GM18909 (cell line): Measurements from ENCODE around the gene MEGF9.

Experiments
- ATAC-seq: cut with Tn5 transposase; IDR thresholded peaks from one replicate; pipeline ENCODE4 v1.9.1; 2021; ENCODE audit warnings: mild to moderate bottlenecking; ENCODE audit not compliant: unreplicated experiment, poor library complexity

The MEGF9 gene

GRCh38 chr9:120734607-120735410, 20.5 kb upstream of the MEGF9 start:
- no peak for ATAC-seq

- ATAC-seq: no peak
Measured at GRCh38 chr9:120733190-120733589, 18.9 kb upstream of the MEGF9 start.

- no peak for ATAC-seq
Measured at GRCh38 chr9:120730654-120731514, 16.6 kb upstream of the MEGF9 start.

GRCh38 chr9:120729791-120730241, 15.5 kb upstream of the MEGF9 start:
- ATAC-seq: no peak

GRCh38 chr9:120726484-120726883, 12.2 kb upstream of the MEGF9 start:
- no peak for ATAC-seq

GRCh38 chr9:120725907-120726306, 11.6 kb upstream of the MEGF9 start:
- ATAC-seq: no peak

GRCh38 chr9:120724757-120725400, 10.6 kb upstream of the MEGF9 start:
- ATAC-seq: no peak

GRCh38 chr9:120723565-120723964, 9.3 kb upstream of the MEGF9 start:
- no peak for ATAC-seq

- ATAC-seq: no peak
Measured at GRCh38 chr9:120720404-120720803, 6.1 kb upstream of the MEGF9 start.

- ATAC-seq: no peak
Measured at GRCh38 chr9:120718316-120718715, 4.0 kb upstream of the MEGF9 start.

GRCh38 chr9:120717176-120717575, 2.9 kb upstream of the MEGF9 start:
- ATAC-seq: no peak

GRCh38 chr9:120716483-120716882, 2.2 kb upstream of the MEGF9 start:
- ATAC-seq: no peak

GRCh38 chr9:120715389-120715924, 1.2 kb upstream of the MEGF9 start:
- ATAC-seq: no peak

- peak; percentile 0 for ATAC-seq
Measured at GRCh38 chr9:120714846-120715388, 647 bp upstream of the MEGF9 start.

GRCh38 chr9:120713257-120714087, 798 bp downstream of the MEGF9 start:
- no peak for ATAC-seq

- no peak for ATAC-seq
Measured at GRCh38 chr9:120712539-120713031, 1.7 kb downstream of the MEGF9 start.

- ATAC-seq: no peak
Measured at GRCh38 chr9:120711841-120712538, 2.3 kb downstream of the MEGF9 start.

- ATAC-seq: no peak
Measured at GRCh38 chr9:120711354-120711753, 2.9 kb downstream of the MEGF9 start.
